HepG2 (cell line): Measurements from ENCODE around the gene CASZ1. TPM values are rescaled to one million over a fixed set of nuclear protein-coding genes. Genes with fewer than 3 reads are reported as not detected.

Experiments used
- AHDC1 ChIP-seq: sonication (generic); formaldehyde crosslinking; IDR thresholded peaks from 2 replicates; pipeline ENCODE4 v1.5.1; 2020; ENCODE audit warnings: mild to moderate bottlenecking, missing genetic modification reagents, borderline replicate concordance
- MAFG ChIP-seq: sonication (generic); formaldehyde crosslinking; IDR thresholded peaks from 2 replicates; pipeline ENCODE4 v1.5.1; 2020; ENCODE audit warnings: mild to moderate bottlenecking, missing genetic modification reagents
- ONECUT2 ChIP-seq: sonication (generic); formaldehyde crosslinking; IDR thresholded peaks from 2 replicates; pipeline ENCODE4 v1.4.0; 2020; ENCODE audit warnings: missing genetic modification reagents
- PHF20 ChIP-seq: sonication (generic); formaldehyde crosslinking; IDR thresholded peaks from 2 replicates; pipeline ENCODE4 v1.5.0; 2020; ENCODE audit warnings: mild to moderate bottlenecking, missing genetic modification reagents
- REPIN1 ChIP-seq: sonication (generic); formaldehyde crosslinking; IDR thresholded peaks from 2 replicates; pipeline ENCODE4 v1.8.0; 2022; ENCODE audit warnings: missing genetic modification reagents, low read depth, mild to moderate bottlenecking, borderline replicate concordance
- ZBTB21 ChIP-seq: sonication (generic); formaldehyde crosslinking; IDR thresholded peaks from 2 replicates; pipeline ENCODE4 v1.4.0; 2020; ENCODE audit warnings: missing genetic modification reagents
- ZNF225 ChIP-seq: sonication (generic); formaldehyde crosslinking; IDR thresholded peaks from 2 replicates; pipeline ENCODE4 v1.4.0; 2020; ENCODE audit warnings: mild to moderate bottlenecking, missing genetic modification reagents
- polyA plus RNA-seq, 8 experiments: library from polyadenylated mRNA; depleted of rRNA in 3 of 8; stranded (reverse) in 7 of 8; unstranded in 1 of 8; fragments of >200 nt; fragmentation: Illumina TruSeq in 4 of 8; extraction: Trizol in 4 of 8; gene quantifications; 2 replicates each; pipeline versions ENCODE4 v1.2.1 to v1.2.3, GENCODE V29; 2011 to 2016; ENCODE audit warnings: low read depth in 4 of 8, missing spikeins in 1 of 8, mixed read lengths in 1 of 8; ENCODE audit not compliant: insufficient read depth in 1 of 8
- total RNA-seq, 5 experiments: library from RNA; depleted of rRNA; stranded (reverse); fragments of >200 nt; fragmentation: Illumina TruSeq; extraction: Trizol; gene quantifications; 2 replicates each; pipeline ENCODE4 v1.2.3, GENCODE V29; 2016; ENCODE audit warnings: low read depth in 1 of 5
- TF ChIP-seq, protein P1 (sequence below): sonication (generic); formaldehyde crosslinking; IDR thresholded peaks from 2 replicates; pipeline ENCODE4 v1.4.0; 2020; ENCODE audit warnings: mild to moderate bottlenecking, low read depth, missing genetic modification reagents
- TF ChIP-seq, protein P2 (sequence below): sonication (generic); formaldehyde crosslinking; IDR thresholded peaks from 2 replicates; pipeline ENCODE4 v1.4.0; 2020; ENCODE audit warnings: missing genetic modification reagents, low read depth, mild to moderate bottlenecking, borderline replicate concordance

The CASZ1 gene
- total and polyA plus RNA-seq, 2 of the 13 experiments (the other 11 are each of a cell fraction or from before 2014, with no cell fraction given): 1.9 to 3.7 TPM

GRCh38 chr1:10819198-10819901 lies 22.9 kb upstream of the CASZ1 start (continued):
- TF ChIP-seq, protein P1, sequence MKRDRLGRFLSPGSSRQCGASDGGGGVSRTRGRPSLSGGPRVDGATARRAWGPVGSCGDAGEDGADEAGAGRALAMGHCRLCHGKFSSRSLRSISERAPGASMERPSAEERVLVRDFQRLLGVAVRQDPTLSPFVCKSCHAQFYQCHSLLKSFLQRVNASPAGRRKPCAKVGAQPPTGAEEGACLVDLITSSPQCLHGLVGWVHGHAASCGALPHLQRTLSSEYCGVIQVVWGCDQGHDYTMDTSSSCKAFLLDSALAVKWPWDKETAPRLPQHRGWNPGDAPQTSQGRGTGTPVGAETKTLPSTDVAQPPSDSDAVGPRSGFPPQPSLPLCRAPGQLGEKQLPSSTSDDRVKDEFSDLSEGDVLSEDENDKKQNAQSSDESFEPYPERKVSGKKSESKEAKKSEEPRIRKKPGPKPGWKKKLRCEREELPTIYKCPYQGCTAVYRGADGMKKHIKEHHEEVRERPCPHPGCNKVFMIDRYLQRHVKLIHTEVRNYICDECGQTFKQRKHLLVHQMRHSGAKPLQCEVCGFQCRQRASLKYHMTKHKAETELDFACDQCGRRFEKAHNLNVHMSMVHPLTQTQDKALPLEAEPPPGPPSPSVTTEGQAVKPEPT: no peak
- TF ChIP-seq MAFG (CRISPR knock-in tag) (no peak), ONECUT2 (CRISPR knock-in tag) (no peak), AHDC1 (no peak), REPIN1 (CRISPR knock-in tag) (no peak), ZBTB21 (CRISPR knock-in tag) (no peak), PHF20 (CRISPR knock-in tag) (no peak), ZNF225 (CRISPR knock-in tag) (no peak)
- TF ChIP-seq, protein P2, sequence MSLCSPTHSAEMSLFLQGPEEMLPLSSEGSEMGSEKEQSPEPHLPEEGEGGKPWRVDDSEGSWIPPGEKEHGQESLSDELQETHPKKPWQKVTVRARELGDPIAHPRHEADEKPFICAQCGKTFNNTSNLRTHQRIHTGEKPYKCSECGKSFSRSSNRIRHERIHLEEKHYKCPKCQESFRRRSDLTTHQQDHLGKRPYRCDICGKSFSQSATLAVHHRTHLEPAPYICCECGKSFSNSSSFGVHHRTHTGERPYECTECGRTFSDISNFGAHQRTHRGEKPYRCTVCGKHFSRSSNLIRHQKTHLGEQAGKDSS: no peak
